ENCODE data around the gene TNS3. TPM values are rescaled to one million over a fixed set of nuclear protein-coding genes. Genes with fewer than 3 reads are reported as not detected.

Gene TNS3
- total and polyA plus RNA-seq, 10 donors: 17.7 to 247 (median 147) TPM

- intact Hi-C loops (cut with DNase I; ENCODE audit: low total_unique reads): no loop called here
- H3K4me1 ChIP-seq: peaks cover 12 to 78% (median 43%) of the 10 kb centered on the region in 6 donors
- no peaks in the 10 kb centered on the region for H3K36me3 ChIP-seq
- DNase-seq: no peak
- 73 to 86% (median 81%) methylated on average over 10 to 11 of the region's 11 CpGs for WGBS, 5 donors
- H3K27ac ChIP-seq: peak overlapping the region in 6 of 8 donors; percentile 14 to 93 (median 90)
- peaks cover 0 to 26% (median 0%) of the 10 kb centered on the region in 7 donors for H3K27me3 ChIP-seq (replicated peaks in 1 of 7)
- H3K4me3 ChIP-seq: no peak overlapping the region
- no peaks in the 10 kb centered on the region for H3K9me3 ChIP-seq
- no peak for TF ChIP-seq CTCF (IDR thresholded peaks at IDR 0.05 in 8 of 11, conservative IDR thresholded peaks at IDR 0.05 in 3 of 11)
- no peak for TF ChIP-seq POLR2A (IDR thresholded peaks at IDR 0.05)
- TF ChIP-seq POLR2AphosphoS5 (IDR thresholded peaks at IDR 0.05): no peak
Observed at GRCh38 chr7:47583739-47584535, 2.0 kb upstream of the TNS3 start.

- no peak for DNase-seq
- intact Hi-C loops (cut with DNase I; ENCODE audit: low total_unique reads): no loop called here
- Histone ChIP-seq H3K27ac (peak overlapping the region in 7 of 8 donors; percentile 32 to 93 (median 90)), H3K27me3 (replicated peaks in 1 of 7) (peaks cover 0 to 26% (median 0%) of the 10 kb centered on the region in 7 donors), H3K9me3 (no peaks in the 10 kb centered on the region), H3K4me3 (peak overlapping the region in 4 of 8 donors; percentile 59 to 86 (median 74)), H3K4me1 (peaks cover 21 to 79% (median 52%) of the 10 kb centered on the region in 6 donors), H3K36me3 (no peaks in the 10 kb centered on the region)
- 62 to 76% (median 68%) methylated on average over 13 to 15 of the region's 15 CpGs for WGBS, 5 donors
- no peak for TF ChIP-seq POLR2AphosphoS5 (IDR thresholded peaks at IDR 0.05)
- TF ChIP-seq CTCF (IDR thresholded peaks at IDR 0.05 in 8 of 11, conservative IDR thresholded peaks at IDR 0.05 in 3 of 11): no peak
- no peak for TF ChIP-seq POLR2A (IDR thresholded peaks at IDR 0.05)
Observed at GRCh38 chr7:47582764-47583738, 1.1 kb upstream of the TNS3 start.

- peak overlapping the region; percentile 50 to 86 (median 60) for H3K4me3 ChIP-seq
- DNase-seq: peak; percentile 84
- peaks cover 0 to 26% (median 0%) of the 10 kb centered on the region in 7 donors for H3K27me3 ChIP-seq (replicated peaks in 1 of 7)
- no peaks in the 10 kb centered on the region for H3K9me3 ChIP-seq
- peak overlapping the region; percentile 70 to 93 (median 90) for H3K27ac ChIP-seq
- TF ChIP-seq POLR2AphosphoS5 (IDR thresholded peaks at IDR 0.05) (no peak), POLR2A (IDR thresholded peaks at IDR 0.05) (no peak), CTCF (IDR thresholded peaks at IDR 0.05 in 8 of 11, conservative IDR thresholded peaks at IDR 0.05 in 3 of 11) (no peak)
- H3K4me1 ChIP-seq: peaks cover 37 to 84% (median 61%) of the 10 kb centered on the region in 6 donors
- peaks cover 0 to 3% (median 0%) of the 10 kb centered on the region in 6 donors for H3K36me3 ChIP-seq
- intact Hi-C loops (cut with DNase I; ENCODE audit: low total_unique reads): no loop called here
- 1 to 5% (median 2%) methylated on average over 25 to 33 of the region's 33 CpGs for WGBS, 5 donors
Observed at GRCh38 chr7:47581438-47581803, 490 bp downstream of the TNS3 start.

Data from spleen (tissue), 11 donors.